ENCODE results near the gene PHACTR1.

DNA sequence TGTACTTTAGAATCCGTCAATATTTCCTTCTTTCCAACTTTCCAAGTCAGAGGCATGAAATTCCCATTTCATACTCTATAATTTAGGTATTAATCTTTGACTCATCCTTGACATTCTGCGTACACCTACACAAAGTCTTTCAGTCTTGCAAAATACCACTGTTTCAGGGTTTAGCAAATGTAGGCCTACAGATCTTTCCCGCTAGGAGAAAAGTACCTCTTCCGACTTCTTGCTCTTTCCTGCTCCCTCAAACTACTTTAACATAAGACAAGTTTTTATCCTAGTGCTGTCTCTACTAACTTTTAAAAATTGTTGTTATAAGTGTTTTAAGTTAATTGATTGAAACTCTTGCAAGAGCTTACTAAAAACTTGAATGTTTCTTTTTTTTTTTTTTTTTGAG is 18.3 kb upstream of the PHACTR1 start:
- TF ChIP-seq, protein P1, sequence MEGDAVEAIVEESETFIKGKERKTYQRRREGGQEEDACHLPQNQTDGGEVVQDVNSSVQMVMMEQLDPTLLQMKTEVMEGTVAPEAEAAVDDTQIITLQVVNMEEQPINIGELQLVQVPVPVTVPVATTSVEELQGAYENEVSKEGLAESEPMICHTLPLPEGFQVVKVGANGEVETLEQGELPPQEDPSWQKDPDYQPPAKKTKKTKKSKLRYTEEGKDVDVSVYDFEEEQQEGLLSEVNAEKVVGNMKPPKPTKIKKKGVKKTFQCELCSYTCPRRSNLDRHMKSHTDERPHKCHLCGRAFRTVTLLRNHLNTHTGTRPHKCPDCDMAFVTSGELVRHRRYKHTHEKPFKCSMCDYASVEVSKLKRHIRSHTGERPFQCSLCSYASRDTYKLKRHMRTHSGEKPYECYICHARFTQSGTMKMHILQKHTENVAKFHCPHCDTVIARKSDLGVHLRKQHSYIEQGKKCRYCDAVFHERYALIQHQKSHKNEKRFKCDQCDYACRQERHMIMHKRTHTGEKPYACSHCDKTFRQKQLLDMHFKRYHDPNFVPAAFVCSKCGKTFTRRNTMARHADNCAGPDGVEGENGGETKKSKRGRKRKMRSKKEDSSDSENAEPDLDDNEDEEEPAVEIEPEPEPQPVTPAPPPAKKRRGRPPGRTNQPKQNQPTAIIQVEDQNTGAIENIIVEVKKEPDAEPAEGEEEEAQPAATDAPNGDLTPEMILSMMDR (IDR thresholded peaks at IDR 0.05) = no peak
- no peak for TF ChIP-seq POLR2A (IDR thresholded peaks at IDR 0.05)
